ENCODE measurements around the gene ZSCAN16. TPM values are rescaled to one million over a fixed set of nuclear protein-coding genes. Genes with fewer than 3 reads are reported as not detected.

The ZSCAN16 gene
- total RNA-seq, 5 donors from 2014 or later (not counting 1 experiment from before 2014, with no cell fraction given), result 5.9 to 13.1 (median 10.7) TPM

GRCh38 chr6:28141500-28142329, 17.3 kb downstream of the ZSCAN16 start, which contains the start of gene ZKSCAN8:
Gene ZKSCAN8 (plus strand): TSS chr6:28141883. CDS start chr6:28148408, 6,525 bp downstream.
- H3K27me3 ChIP-seq (replicated peaks in 1 of 2; ENCODE audit: control insufficient read depth in 2 of 2, extremely low read depth in 1 of 2, insufficient read depth in 2 of 2, low read length in 1 of 2), result no peaks in the 10 kb centered on the region
- ChIA-PET CTCF (interaction anchor here in 1 of 2 donors (0.6 to 1.7 kb wide), 7 partner anchors 9 to 1869 kb away, joined by 3 to 10 read pairs (median 4); no protein-coding TSS in a partner anchor), POLR2A (interaction anchor here (0.6 to 2.0 kb wide), 7 partner anchors 16 to 837 kb away, joined by 3 to 17 read pairs (median 3); partner anchors contain the start of gene ZKSCAN4 (in 1 of the 2))
- WGBS (ENCODE audit: insufficient coverage), result under 1% methylated on average over 37 of the region's 52 CpGs
- Mint-ChIP-seq H3K4me1 (peaks cover 69 to 79% (median 72%) of the 10 kb centered on the region in 3 donors), H3K27ac (peak within 1 kb of the TSS; percentile 87 to 94), H3K27me3 (no peaks in the 10 kb centered on the region), H3K36me3 (peaks cover 25% of the 10 kb centered on the region), H3K4me3 (peak within 1 kb of the TSS; percentile 94 to 96 (median 95)), H3K9me3 (no peaks in the 10 kb centered on the region)
- peaks cover 17 to 27% of the 10 kb centered on the region in 2 experiments for H3K4me1 ChIP-seq (ENCODE audit: control insufficient read depth in 1 of 2, extremely low read depth in 1 of 2, insufficient read depth in 2 of 2, low read length in 2 of 2)
- no peaks in the 10 kb centered on the region for H3K9me3 ChIP-seq
- DNase-seq (peak; percentile 47 to 84 (median 69)), ATAC-seq (replicated peaks in 1 of 4) (peak; percentile 81 to 92 (median 91))
- H3K27ac ChIP-seq (ENCODE audit: low read length), result peak within 1 kb of the TSS; percentile 96
- H3K36me3 ChIP-seq (ENCODE audit: control insufficient read depth in 2 of 2, extremely low read depth in 1 of 2, insufficient read depth in 1 of 2, low read length in 1 of 2), result peaks cover 0 to 10% of the 10 kb centered on the region in 2 donors
- H3K4me3 ChIP-seq (ENCODE audit: control insufficient read depth in 1 of 2, extremely low read depth in 1 of 2, low read length in 1 of 2), result peak within 1 kb of the TSS; percentile 60 to 93

DNA sequence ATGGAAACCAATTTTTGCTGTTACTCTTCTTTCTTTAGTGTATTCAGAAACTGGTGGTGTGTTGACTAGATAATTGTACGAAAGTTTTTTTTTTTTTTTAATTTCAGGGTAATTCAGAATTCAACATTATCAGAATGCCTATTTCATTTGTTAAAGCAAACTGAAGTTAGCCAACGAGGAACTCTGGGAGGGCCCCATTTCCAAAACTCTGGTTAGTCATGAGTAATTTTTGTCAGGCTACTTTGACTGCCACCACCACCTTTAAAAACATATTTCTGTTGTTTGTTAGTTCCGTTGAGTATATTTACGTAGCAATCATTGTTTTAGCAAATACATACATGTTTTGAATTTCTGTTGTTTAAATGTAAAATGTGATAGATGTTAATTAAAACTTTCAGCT, 18.0 kb downstream of the ZSCAN16 start:
- Histone ChIP-seq H3K36me3 (ENCODE audit: control insufficient read depth in 2 of 2, extremely low read depth in 1 of 2, insufficient read depth in 1 of 2, low read length in 1 of 2) (peaks cover 0 to 11% of the 10 kb centered on the region in 2 donors), H3K27me3 (replicated peaks in 1 of 2; ENCODE audit: control insufficient read depth in 2 of 2, extremely low read depth in 1 of 2, insufficient read depth in 2 of 2, low read length in 1 of 2) (no peaks in the 10 kb centered on the region), H3K4me1 (ENCODE audit: control insufficient read depth in 1 of 2, extremely low read depth in 1 of 2, insufficient read depth in 2 of 2, low read length in 2 of 2) (peaks cover 17 to 22% of the 10 kb centered on the region in 2 experiments), H3K4me3 (ENCODE audit: control insufficient read depth in 1 of 2, extremely low read depth in 1 of 2, low read length in 1 of 2) (peak overlapping the region; percentile 60 to 93), H3K27ac (ENCODE audit: low read length) (no peak overlapping the region), H3K9me3 (no peaks in the 10 kb centered on the region)
- ATAC-seq (replicated peaks in 1 of 4) (no peak), DNase-seq (no peak)
- H3K27ac Mint-ChIP-seq, result peak overlapping the region; percentile 87 to 94
- no peaks in the 10 kb centered on the region for H3K27me3 Mint-ChIP-seq
- H3K9me3 Mint-ChIP-seq, result no peaks in the 10 kb centered on the region
- ChIA-PET POLR2A (interaction anchor here in 1 of 2 donors (1.0 kb wide), 1 partner anchor 19 kb away, joined by 3 read pairs; no protein-coding TSS in a partner anchor), CTCF (interaction anchor here in 1 of 2 donors (1.6 kb wide), 1 partner anchor 20 kb away, joined by 4 read pairs; no protein-coding TSS in a partner anchor)
- WGBS (ENCODE audit: insufficient coverage), result no CpG with 5 or more reads among the region's 4 CpGs
- H3K36me3 Mint-ChIP-seq, result peaks cover 25% of the 10 kb centered on the region
- H3K4me3 Mint-ChIP-seq, result peak overlapping the region; percentile 94 to 96 (median 95)
- H3K4me1 Mint-ChIP-seq, result peaks cover 67 to 77% (median 67%) of the 10 kb centered on the region in 3 donors

- Histone ChIP-seq H3K27ac (ENCODE audit: low read length) (no peak overlapping the region), H3K4me1 (ENCODE audit: control insufficient read depth in 1 of 2, extremely low read depth in 1 of 2, insufficient read depth in 2 of 2, low read length in 2 of 2) (peaks cover 7 to 10% of the 10 kb centered on the region in 2 experiments), H3K9me3 (no peaks in the 10 kb centered on the region), H3K27me3 (replicated peaks in 1 of 2; ENCODE audit: control insufficient read depth in 2 of 2, extremely low read depth in 1 of 2, insufficient read depth in 2 of 2, low read length in 1 of 2) (no peaks in the 10 kb centered on the region), H3K4me3 (ENCODE audit: control insufficient read depth in 1 of 2, extremely low read depth in 1 of 2, low read length in 1 of 2) (no peak overlapping the region), H3K36me3 (ENCODE audit: control insufficient read depth in 2 of 2, extremely low read depth in 1 of 2, insufficient read depth in 1 of 2, low read length in 1 of 2) (peaks cover 0 to 35% of the 10 kb centered on the region in 2 donors)
- WGBS (ENCODE audit: insufficient coverage), result 100% methylated on average over 1 of the region's 1 CpG
- no peaks in the 10 kb centered on the region for H3K27me3 Mint-ChIP-seq
- H3K36me3 Mint-ChIP-seq, result peaks cover 45% of the 10 kb centered on the region
- no peak overlapping the region for H3K27ac Mint-ChIP-seq
- no peaks in the 10 kb centered on the region for H3K9me3 Mint-ChIP-seq
- ATAC-seq (replicated peaks in 1 of 4) (no peak), DNase-seq (no peak)
- H3K4me3 Mint-ChIP-seq, result no peak overlapping the region
- ChIA-PET POLR2A (no interaction called here), CTCF (interaction anchor here in 1 of 2 donors (1.0 kb wide), 1 partner anchor 105 kb away, joined by 3 read pairs; no protein-coding TSS in a partner anchor)
- peaks cover 55 to 59% (median 57%) of the 10 kb centered on the region in 3 donors for H3K4me1 Mint-ChIP-seq
Observed at GRCh38 chr6:28145231-28145630, 20.8 kb downstream of the ZSCAN16 start.

GRCh38 chr6:28152531-28152930, 28.1 kb downstream of the ZSCAN16 start:
- no peaks in the 10 kb centered on the region for H3K4me1 ChIP-seq (ENCODE audit: control insufficient read depth in 1 of 2, extremely low read depth in 1 of 2, insufficient read depth in 2 of 2, low read length in 2 of 2)
- Mint-ChIP-seq H3K4me3 (no peak overlapping the region), H3K27me3 (no peaks in the 10 kb centered on the region), H3K9me3 (peaks cover 0 to 4% (median 4%) of the 10 kb centered on the region in 3 donors), H3K27ac (no peak overlapping the region), H3K4me1 (peaks cover 6 to 9% (median 6%) of the 10 kb centered on the region in 3 donors), H3K36me3 (peaks cover 88% of the 10 kb centered on the region)
- H3K9me3 ChIP-seq, result no peaks in the 10 kb centered on the region
- DNase-seq (no peak), ATAC-seq (replicated peaks in 1 of 4) (no peak)
- ChIA-PET CTCF (no interaction called here), POLR2A (interaction anchor here in 1 of 2 donors (0.8 kb wide), 1 partner anchor 15 kb away, joined by 4 read pairs; no protein-coding TSS in a partner anchor)
- H3K27ac ChIP-seq (ENCODE audit: low read length), result no peak overlapping the region
- 100% methylated on average over 1 of the region's 2 CpGs for WGBS (ENCODE audit: insufficient coverage)
- H3K36me3 ChIP-seq (ENCODE audit: control insufficient read depth in 2 of 2, extremely low read depth in 1 of 2, insufficient read depth in 1 of 2, low read length in 1 of 2), result peaks cover 26 to 65% of the 10 kb centered on the region in 2 donors
- no peaks in the 10 kb centered on the region for H3K27me3 ChIP-seq (replicated peaks in 1 of 2; ENCODE audit: control insufficient read depth in 2 of 2, extremely low read depth in 1 of 2, insufficient read depth in 2 of 2, low read length in 1 of 2)
- no peak overlapping the region for H3K4me3 ChIP-seq (ENCODE audit: control insufficient read depth in 1 of 2, extremely low read depth in 1 of 2, low read length in 1 of 2)

DNA sequence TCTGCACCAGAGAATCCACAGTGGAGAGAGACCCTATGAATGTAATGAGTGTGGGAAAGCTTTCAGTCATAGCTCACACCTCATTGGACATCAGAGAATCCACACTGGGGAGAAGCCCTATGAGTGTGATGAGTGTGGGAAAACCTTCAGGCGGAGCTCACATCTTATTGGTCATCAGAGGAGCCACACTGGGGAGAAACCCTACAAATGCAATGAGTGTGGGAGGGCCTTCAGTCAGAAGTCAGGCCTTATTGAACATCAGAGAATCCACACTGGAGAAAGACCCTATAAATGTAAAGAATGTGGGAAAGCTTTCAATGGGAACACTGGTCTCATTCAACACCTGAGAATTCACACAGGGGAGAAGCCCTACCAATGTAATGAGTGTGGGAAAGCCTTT, 29.1 kb downstream of the ZSCAN16 start:
- H3K27me3 ChIP-seq (replicated peaks in 1 of 2; ENCODE audit: control insufficient read depth in 2 of 2, extremely low read depth in 1 of 2, insufficient read depth in 2 of 2, low read length in 1 of 2), result no peaks in the 10 kb centered on the region
- WGBS (ENCODE audit: insufficient coverage), result no CpG with 5 or more reads among the region's 1 CpG
- no peaks in the 10 kb centered on the region for H3K4me1 ChIP-seq (ENCODE audit: control insufficient read depth in 1 of 2, extremely low read depth in 1 of 2, insufficient read depth in 2 of 2, low read length in 2 of 2)
- no peak overlapping the region for H3K27ac Mint-ChIP-seq
- POLR2A ChIA-PET, result interaction anchor here in 1 of 2 donors (0.8 kb wide), 1 partner anchor 16 kb away, joined by 4 read pairs; no protein-coding TSS in a partner anchor
- H3K9me3 ChIP-seq, result no peaks in the 10 kb centered on the region
- H3K4me3 ChIP-seq (ENCODE audit: control insufficient read depth in 1 of 2, extremely low read depth in 1 of 2, low read length in 1 of 2), result peak overlapping the region in 1 of 2 donors; percentile 54
- CTCF ChIA-PET, result no interaction called here
- no peaks in the 10 kb centered on the region for H3K27me3 Mint-ChIP-seq
- ATAC-seq (replicated peaks in 1 of 4) (no peak), DNase-seq (no peak)
- H3K4me1 Mint-ChIP-seq, result peaks cover 2 to 3% (median 2%) of the 10 kb centered on the region in 3 donors
- H3K4me3 Mint-ChIP-seq, result no peak overlapping the region
- peaks cover 90% of the 10 kb centered on the region for H3K36me3 Mint-ChIP-seq
- peaks cover 26 to 56% of the 10 kb centered on the region in 2 donors for H3K36me3 ChIP-seq (ENCODE audit: control insufficient read depth in 2 of 2, extremely low read depth in 1 of 2, insufficient read depth in 1 of 2, low read length in 1 of 2)
- no peak overlapping the region for H3K27ac ChIP-seq (ENCODE audit: low read length)
- peaks cover 0 to 4% (median 4%) of the 10 kb centered on the region in 3 donors for H3K9me3 Mint-ChIP-seq

GRCh38 chr6:28154357-28154756, 29.9 kb downstream of the ZSCAN16 start:
- Mint-ChIP-seq H3K27ac (no peak overlapping the region), H3K4me3 (no peak overlapping the region), H3K9me3 (peaks cover 0 to 8% (median 4%) of the 10 kb centered on the region in 3 donors), H3K4me1 (peaks cover 0 to 3% (median under 1%) of the 10 kb centered on the region in 3 donors), H3K27me3 (no peaks in the 10 kb centered on the region), H3K36me3 (peaks cover 90% of the 10 kb centered on the region)
- H3K27ac ChIP-seq (ENCODE audit: low read length), result no peak overlapping the region
- ChIA-PET POLR2A (no interaction called here), CTCF (no interaction called here)
- ATAC-seq (replicated peaks in 1 of 4) (no peak), DNase-seq (no peak)
- H3K9me3 ChIP-seq, result no peaks in the 10 kb centered on the region
- peaks cover 26 to 48% of the 10 kb centered on the region in 2 donors for H3K36me3 ChIP-seq (ENCODE audit: control insufficient read depth in 2 of 2, extremely low read depth in 1 of 2, insufficient read depth in 1 of 2, low read length in 1 of 2)
- H3K4me3 ChIP-seq (ENCODE audit: control insufficient read depth in 1 of 2, extremely low read depth in 1 of 2, low read length in 1 of 2), result no peak overlapping the region
- no peaks in the 10 kb centered on the region for H3K27me3 ChIP-seq (replicated peaks in 1 of 2; ENCODE audit: control insufficient read depth in 2 of 2, extremely low read depth in 1 of 2, insufficient read depth in 2 of 2, low read length in 1 of 2)
- no peaks in the 10 kb centered on the region for H3K4me1 ChIP-seq (ENCODE audit: control insufficient read depth in 1 of 2, extremely low read depth in 1 of 2, insufficient read depth in 2 of 2, low read length in 2 of 2)

Data from T-cell (primary cell).